Uterus (tissue), 2 donors: Measurements from ENCODE around the gene CST6.

ENCODE experiments used
- POLR2A ChIP-seq, 2 donors: fragments of 450-650 bp; IDR thresholded peaks; one replicate each; pipeline ENCODE4 v1.6.1; 2016; ENCODE audit warnings: antibody characterized with exemption in 2 of 2, mild to moderate bottlenecking in 1 of 2, moderate library complexity in 1 of 2
- TF ChIP-seq, protein P1 (sequence below), 4 experiments: fragments of 200-600 bp in 2 of 4; fragments of 450-650 bp in 2 of 4; sonication (generic) in 2 of 4; IDR thresholded peaks; one replicate each; pipeline ENCODE4 v1.5.1; 2016 to 2019; ENCODE audit warnings: antibody characterized with exemption in 4 of 4, mild to moderate bottlenecking in 2 of 4, moderate library complexity in 1 of 4

DNA sequence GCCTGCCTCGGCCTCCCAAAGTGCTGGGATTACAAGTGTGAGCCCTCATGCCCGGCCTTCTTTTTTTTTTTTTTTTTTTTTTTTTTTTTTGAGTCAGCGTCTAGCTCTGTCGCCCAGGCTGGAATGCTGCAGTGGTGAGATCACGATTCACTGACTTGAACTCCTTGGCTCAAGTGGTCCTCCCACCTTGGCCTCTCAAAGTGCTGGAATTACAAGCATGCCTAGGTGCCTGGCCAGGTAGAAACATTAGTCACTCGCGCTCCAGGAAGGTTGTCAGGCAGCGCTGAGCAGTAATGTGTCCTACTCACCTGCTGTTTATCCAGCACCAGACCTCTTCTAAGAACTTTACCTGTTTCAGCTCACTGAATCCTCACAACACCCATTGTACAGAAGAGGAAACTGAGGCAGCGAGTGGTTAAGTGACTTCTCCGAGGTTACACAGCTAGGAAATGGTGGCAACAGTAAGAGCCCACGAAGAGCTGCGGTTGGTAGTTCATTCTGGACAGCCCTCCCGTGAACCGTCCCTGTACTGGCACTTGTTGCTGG lies 496 bp upstream of the CST6 start:
- no peak for TF ChIP-seq POLR2A (IDR thresholded peaks at IDR 0.05)
- TF ChIP-seq, protein P1, sequence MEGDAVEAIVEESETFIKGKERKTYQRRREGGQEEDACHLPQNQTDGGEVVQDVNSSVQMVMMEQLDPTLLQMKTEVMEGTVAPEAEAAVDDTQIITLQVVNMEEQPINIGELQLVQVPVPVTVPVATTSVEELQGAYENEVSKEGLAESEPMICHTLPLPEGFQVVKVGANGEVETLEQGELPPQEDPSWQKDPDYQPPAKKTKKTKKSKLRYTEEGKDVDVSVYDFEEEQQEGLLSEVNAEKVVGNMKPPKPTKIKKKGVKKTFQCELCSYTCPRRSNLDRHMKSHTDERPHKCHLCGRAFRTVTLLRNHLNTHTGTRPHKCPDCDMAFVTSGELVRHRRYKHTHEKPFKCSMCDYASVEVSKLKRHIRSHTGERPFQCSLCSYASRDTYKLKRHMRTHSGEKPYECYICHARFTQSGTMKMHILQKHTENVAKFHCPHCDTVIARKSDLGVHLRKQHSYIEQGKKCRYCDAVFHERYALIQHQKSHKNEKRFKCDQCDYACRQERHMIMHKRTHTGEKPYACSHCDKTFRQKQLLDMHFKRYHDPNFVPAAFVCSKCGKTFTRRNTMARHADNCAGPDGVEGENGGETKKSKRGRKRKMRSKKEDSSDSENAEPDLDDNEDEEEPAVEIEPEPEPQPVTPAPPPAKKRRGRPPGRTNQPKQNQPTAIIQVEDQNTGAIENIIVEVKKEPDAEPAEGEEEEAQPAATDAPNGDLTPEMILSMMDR (IDR thresholded peaks at IDR 0.05), result no peak
